ENCODE results near the gene PLCB3.

PLCB3 gene

DNA sequence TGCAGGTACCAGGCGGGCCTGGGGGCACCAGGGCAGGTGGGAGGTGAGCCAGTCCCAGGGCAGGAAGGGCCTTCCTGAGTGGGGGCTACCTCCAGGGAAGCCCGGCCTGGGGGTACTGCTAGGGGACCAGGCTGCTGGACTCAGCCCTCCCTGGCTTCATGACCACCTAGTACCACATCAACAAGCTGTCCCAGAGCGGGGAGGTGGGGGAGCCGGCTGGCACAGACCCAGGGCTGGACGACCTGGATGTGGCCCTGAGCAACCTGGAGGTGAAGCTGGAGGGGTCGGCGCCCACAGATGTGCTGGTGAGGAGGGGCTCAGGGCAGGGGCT lies 32.0 kb upstream of the PLCB3 start:
- Histone ChIP-seq H3K27ac (ENCODE audit: low read length) (no peak overlapping the region), H4K20me1 (ENCODE audit: insufficient read depth, low read length) (no peaks in the 10 kb centered on the region), H3K36me3 (replicated peaks; ENCODE audit: low read depth, low read length) (peaks cover 47% of the 10 kb centered on the region), H3K4me1 (ENCODE audit: low read length) (peaks cover 5% of the 10 kb centered on the region; the same call in 1 of the 2 replicates), H3K9ac (ENCODE audit: low read length) (no peak overlapping the region), H3K4me3 (ENCODE audit: low read length) (no peak overlapping the region), H3K79me2 (ENCODE audit: low read length) (no peaks in the 10 kb centered on the region), H3K9me3 (ENCODE audit: insufficient read depth, low read length) (no peaks in the 10 kb centered on the region), H3K4me2 (ENCODE audit: low read length) (no peak overlapping the region), H3K27me3 (ENCODE audit: low read depth, low read length) (no peaks in the 10 kb centered on the region), H2AFZ (ENCODE audit: low read depth, low read length) (no peak overlapping the region)
- TF ChIP-seq, protein P1, sequence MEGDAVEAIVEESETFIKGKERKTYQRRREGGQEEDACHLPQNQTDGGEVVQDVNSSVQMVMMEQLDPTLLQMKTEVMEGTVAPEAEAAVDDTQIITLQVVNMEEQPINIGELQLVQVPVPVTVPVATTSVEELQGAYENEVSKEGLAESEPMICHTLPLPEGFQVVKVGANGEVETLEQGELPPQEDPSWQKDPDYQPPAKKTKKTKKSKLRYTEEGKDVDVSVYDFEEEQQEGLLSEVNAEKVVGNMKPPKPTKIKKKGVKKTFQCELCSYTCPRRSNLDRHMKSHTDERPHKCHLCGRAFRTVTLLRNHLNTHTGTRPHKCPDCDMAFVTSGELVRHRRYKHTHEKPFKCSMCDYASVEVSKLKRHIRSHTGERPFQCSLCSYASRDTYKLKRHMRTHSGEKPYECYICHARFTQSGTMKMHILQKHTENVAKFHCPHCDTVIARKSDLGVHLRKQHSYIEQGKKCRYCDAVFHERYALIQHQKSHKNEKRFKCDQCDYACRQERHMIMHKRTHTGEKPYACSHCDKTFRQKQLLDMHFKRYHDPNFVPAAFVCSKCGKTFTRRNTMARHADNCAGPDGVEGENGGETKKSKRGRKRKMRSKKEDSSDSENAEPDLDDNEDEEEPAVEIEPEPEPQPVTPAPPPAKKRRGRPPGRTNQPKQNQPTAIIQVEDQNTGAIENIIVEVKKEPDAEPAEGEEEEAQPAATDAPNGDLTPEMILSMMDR (IDR thresholded peaks at IDR 0.05; ENCODE audit: low read depth, low read length), result no peak
- no peak for TF ChIP-seq EZH2phosphoT487 (IDR thresholded peaks at IDR 0.05; ENCODE audit: low read depth)

DNA sequence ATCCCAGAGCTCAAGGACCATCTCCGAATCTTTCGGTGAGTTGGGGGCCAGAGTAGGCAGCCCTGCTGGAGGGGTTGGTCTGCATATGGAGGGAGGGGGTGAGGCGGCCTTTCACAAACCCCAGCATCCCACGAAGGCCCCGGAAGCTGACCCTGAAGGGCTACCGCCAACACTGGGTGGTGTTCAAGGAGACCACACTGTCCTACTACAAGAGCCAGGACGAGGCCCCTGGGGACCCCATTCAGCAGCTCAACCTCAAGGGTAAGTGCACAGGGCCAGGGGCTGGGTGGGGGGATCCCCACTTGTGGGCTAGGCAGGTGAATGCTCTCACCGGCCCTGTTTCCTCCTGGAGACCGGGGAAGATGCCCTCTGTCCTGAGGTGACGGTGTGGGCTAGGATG lies 31.6 kb upstream of the PLCB3 start:
- Histone ChIP-seq H2AFZ (ENCODE audit: low read depth, low read length) (no peak overlapping the region), H4K20me1 (ENCODE audit: insufficient read depth, low read length) (no peaks in the 10 kb centered on the region), H3K36me3 (replicated peaks; ENCODE audit: low read depth, low read length) (peaks cover 43% of the 10 kb centered on the region), H3K79me2 (ENCODE audit: low read length) (no peaks in the 10 kb centered on the region), H3K4me2 (ENCODE audit: low read length) (no peak overlapping the region), H3K9ac (ENCODE audit: low read length) (no peak overlapping the region), H3K27me3 (ENCODE audit: low read depth, low read length) (no peaks in the 10 kb centered on the region), H3K27ac (ENCODE audit: low read length) (no peak overlapping the region), H3K9me3 (ENCODE audit: insufficient read depth, low read length) (no peaks in the 10 kb centered on the region), H3K4me1 (ENCODE audit: low read length) (peaks cover 5% of the 10 kb centered on the region; the same call in 1 of the 2 replicates), H3K4me3 (ENCODE audit: low read length) (no peak overlapping the region)
- TF ChIP-seq EZH2phosphoT487 (IDR thresholded peaks at IDR 0.05; ENCODE audit: low read depth), result no peak
- TF ChIP-seq, protein P1 (IDR thresholded peaks at IDR 0.05; ENCODE audit: low read depth, low read length), result no peak

DNA sequence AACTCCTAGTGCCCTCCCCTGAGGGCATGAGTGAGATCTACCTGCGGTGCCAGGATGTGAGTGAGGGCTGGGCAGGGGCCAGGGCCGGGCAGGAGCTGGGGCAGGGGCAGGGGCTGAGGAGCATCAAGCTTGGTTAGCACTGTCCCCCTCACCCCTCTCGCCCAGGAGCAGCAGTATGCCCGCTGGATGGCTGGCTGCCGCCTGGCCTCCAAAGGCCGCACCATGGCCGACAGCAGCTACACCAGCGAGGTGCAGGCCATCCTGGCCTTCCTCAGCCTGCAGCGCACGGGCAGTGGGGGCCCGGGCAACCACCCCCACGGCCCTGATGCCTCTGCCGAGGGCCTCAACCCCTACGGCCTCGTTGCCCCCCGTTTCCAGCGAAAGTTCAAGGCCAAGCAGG lies 31.1 kb upstream of the PLCB3 start:
- no peaks in the 10 kb centered on the region for H3K27me3 ChIP-seq (ENCODE audit: low read depth, low read length)
- H3K4me3 ChIP-seq (ENCODE audit: low read length), result no peak overlapping the region
- no peak overlapping the region for H3K4me2 ChIP-seq (ENCODE audit: low read length)
- peaks cover 38% of the 10 kb centered on the region for H3K36me3 ChIP-seq (replicated peaks; ENCODE audit: low read depth, low read length)
- H2AFZ ChIP-seq (ENCODE audit: low read depth, low read length), result no peak overlapping the region
- no peak overlapping the region for H3K27ac ChIP-seq (ENCODE audit: low read length)
- H3K9me3 ChIP-seq (ENCODE audit: insufficient read depth, low read length), result no peaks in the 10 kb centered on the region
- TF ChIP-seq, protein P1 (IDR thresholded peaks at IDR 0.05; ENCODE audit: low read depth, low read length), result no peak
- TF ChIP-seq EZH2phosphoT487 (IDR thresholded peaks at IDR 0.05; ENCODE audit: low read depth), result no peak
- no peaks in the 10 kb centered on the region for H4K20me1 ChIP-seq (ENCODE audit: insufficient read depth, low read length)
- H3K9ac ChIP-seq (ENCODE audit: low read length), result no peak overlapping the region
- H3K79me2 ChIP-seq (ENCODE audit: low read length), result peaks cover 3% of the 10 kb centered on the region; the same call in 1 of the 2 replicates
- H3K4me1 ChIP-seq (ENCODE audit: low read length), result peaks cover 9% of the 10 kb centered on the region; the same call in 1 of the 2 replicates

DNA sequence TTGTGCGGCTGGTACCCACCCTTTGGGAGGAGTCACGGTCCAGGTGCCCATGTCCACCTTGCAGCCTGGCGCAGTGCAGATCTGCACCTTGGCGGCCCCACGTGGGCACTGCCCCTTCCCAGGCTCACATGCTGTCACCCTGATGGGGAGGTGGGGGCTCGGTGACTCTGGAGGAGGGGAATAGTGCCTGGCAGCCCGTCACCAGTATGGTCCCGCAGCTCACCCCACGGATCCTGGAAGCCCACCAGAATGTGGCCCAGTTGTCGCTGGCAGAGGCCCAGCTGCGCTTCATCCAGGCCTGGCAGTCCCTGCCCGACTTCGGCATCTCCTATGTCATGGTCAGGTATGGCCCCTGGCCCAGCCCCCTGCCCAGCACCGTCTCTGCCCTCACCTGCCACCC lies 30.5 kb upstream of the PLCB3 start:
- Histone ChIP-seq H3K4me1 (ENCODE audit: low read length) (peaks cover 12% of the 10 kb centered on the region; the same call in 1 of the 2 replicates), H3K9me3 (ENCODE audit: insufficient read depth, low read length) (no peaks in the 10 kb centered on the region), H3K9ac (ENCODE audit: low read length) (no peak overlapping the region), H3K4me3 (ENCODE audit: low read length) (no peak overlapping the region), H4K20me1 (ENCODE audit: insufficient read depth, low read length) (no peaks in the 10 kb centered on the region), H3K27me3 (ENCODE audit: low read depth, low read length) (no peaks in the 10 kb centered on the region), H3K79me2 (ENCODE audit: low read length) (peaks cover 8% of the 10 kb centered on the region; the same call in 1 of the 2 replicates), H3K27ac (ENCODE audit: low read length) (no peak overlapping the region), H2AFZ (ENCODE audit: low read depth, low read length) (no peak overlapping the region), H3K4me2 (ENCODE audit: low read length) (no peak overlapping the region), H3K36me3 (replicated peaks; ENCODE audit: low read depth, low read length) (peaks cover 37% of the 10 kb centered on the region)
- no peak for TF ChIP-seq EZH2phosphoT487 (IDR thresholded peaks at IDR 0.05; ENCODE audit: low read depth)
- TF ChIP-seq, protein P1 (IDR thresholded peaks at IDR 0.05; ENCODE audit: low read depth, low read length), result no peak

All from OCI-LY3 (cell line).